ENCODE results near the gene INPP4B.

DNA sequence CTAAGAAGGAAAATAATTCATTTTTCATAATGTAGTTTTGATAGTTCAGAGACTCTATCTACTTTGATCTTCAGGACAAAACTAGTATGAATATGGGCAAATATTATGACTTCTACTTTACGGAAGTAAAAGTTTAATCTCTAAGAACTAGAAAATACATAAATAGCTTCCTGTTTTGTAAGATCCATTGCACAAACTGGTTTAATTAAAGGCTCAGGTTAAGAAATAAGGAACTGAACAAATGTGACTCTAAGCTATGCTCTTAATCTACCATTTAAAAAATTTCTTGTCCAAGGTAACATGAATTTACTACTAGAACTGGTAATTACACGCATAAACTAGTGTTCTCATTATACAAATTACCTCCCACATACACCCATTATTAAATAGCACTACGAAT lies 360.6 kb downstream of the INPP4B start:
- no peak for TF ChIP-seq CTCF (IDR thresholded peaks at IDR 0.05)
- TF ChIP-seq EZH2 (IDR thresholded peaks at IDR 0.05; ENCODE audit: borderline replicate concordance, insufficient read depth, low read depth, low read length, poor library complexity, severe bottlenecking): no peak

Data from B cell (primary cell).